Right renal cortex interstitium (tissue), 3 donors: ENCODE measurements around the gene DDX54. TPM values are rescaled to one million over a fixed set of nuclear protein-coding genes. Genes with fewer than 3 reads are reported as not detected.
"Not testable (repeated sequence)": the region's sequence is repeated elsewhere in the genome, so short reads cannot be mapped to it uniquely, and the experiment has no call there.

ENCODE experiments used
- DNase-seq, 3 donors: peaks; one replicate each; pipeline ENCODE4 v3.0.0-alpha.2; 2013; ENCODE audit warnings: low read depth in 3 of 3, low spot score in 2 of 3
- polyA plus RNA-seq, 3 donors: library from polyadenylated mRNA; unstranded; fragments of 120-200 nt; gene quantifications; one replicate each; pipeline ENCODE4 v1.2.1, GENCODE V29; 2013; ENCODE audit not compliant: insufficient read length in 3 of 3

DDX54 gene
- polyA plus RNA-seq, 3 donors: 62.5 to 74.2 (median 64.0) TPM

DNA sequence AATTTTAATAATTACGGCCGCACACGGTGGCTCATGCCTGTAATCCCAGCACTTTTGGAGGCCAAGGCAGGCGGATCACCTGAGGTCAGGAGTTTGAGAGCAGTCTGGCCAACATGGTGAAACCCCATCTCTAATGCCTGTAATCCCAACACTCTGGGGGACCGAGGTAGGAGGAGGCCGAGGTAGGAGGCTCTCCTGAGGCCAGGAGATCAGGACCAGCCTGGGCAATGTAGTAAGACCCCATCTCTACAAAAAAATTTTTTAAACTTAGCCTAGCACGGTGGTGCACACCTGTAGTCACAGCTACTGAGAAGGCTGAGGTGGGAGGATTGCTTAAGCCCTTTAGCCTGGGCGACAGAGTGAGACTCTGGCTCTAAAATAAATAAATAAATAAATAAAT is 41.3 kb downstream of the DDX54 start:
- no peak for DNase-seq

DNA sequence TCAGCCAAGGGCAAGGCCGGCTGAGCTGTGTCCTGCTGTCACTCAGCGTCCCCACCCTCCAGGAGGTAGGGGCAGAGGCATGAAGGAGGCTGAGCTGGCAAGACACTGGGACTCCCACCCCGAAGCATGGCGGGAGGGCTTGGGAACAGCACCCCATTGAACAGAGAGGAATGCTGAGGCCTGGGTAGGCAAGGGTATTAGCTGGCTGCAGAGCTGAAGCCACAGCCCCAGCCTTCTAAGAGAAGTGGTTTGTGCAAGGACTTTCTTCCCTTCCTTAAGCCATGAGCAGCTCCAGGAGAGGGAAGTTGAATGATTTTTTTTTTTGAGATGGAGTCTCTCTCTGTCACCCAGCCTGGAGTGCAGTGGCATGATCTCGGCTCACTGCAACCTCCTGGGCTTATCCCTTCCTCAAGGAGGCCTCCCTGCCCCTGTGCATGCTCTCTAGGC is 42.4 kb downstream of the DDX54 start:
- no peak for DNase-seq

DNA sequence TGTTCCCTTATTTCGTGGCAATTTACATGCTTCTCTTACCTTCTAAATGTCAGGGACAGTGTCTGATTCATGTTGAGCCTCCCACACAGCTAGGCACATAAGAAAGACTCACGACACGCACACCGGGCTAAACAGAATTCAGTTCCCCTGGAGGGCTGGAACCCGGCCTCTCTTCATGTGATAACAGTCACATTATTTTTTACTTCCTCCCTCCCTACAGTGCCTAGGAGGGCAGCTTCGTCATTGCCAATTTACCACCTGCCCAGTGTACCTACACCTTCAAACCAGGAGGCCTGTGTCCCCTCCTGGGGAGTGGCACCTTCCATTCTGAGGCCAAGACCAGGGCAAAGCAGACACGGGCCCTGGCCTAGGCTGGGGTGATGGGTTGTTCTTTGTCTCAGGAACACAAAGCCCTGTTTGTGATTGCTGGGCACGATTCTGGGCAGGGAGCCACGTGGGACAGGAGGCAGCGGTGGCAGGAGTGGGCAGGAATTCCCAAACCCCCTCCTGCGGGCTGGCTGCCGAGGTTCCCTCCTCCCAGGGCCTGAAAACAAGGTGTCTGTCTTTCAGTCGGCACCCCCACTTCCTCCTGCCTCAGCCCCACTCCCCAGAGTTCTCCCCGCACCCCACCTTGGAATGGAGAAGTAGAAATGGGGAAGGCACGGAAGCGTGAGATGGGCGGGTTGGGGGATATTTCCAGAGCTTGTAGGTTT is 42.9 kb downstream of the DDX54 start:
- DNase-seq: no peak

DNA sequence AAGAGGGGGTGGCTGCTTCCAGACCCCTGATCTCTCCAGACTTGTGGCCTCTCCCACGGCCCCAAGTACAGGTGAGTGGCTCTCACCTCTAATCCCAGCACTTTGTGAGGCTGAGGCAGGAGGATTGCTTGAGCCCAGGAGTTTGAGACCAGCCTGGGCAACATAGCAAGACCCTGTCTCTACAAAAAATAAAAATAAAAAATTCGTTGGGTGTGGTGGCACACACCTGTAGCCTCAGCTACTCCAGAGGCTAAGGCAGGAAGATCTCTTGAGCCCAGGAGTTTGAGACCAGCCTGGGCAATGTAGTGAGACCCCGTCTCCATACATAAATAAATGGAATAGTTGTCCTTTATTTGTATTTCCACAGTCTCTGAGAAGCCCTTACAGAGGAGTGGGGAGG is 43.6 kb downstream of the DDX54 start:
- not testable (repeated sequence) for DNase-seq

DNA sequence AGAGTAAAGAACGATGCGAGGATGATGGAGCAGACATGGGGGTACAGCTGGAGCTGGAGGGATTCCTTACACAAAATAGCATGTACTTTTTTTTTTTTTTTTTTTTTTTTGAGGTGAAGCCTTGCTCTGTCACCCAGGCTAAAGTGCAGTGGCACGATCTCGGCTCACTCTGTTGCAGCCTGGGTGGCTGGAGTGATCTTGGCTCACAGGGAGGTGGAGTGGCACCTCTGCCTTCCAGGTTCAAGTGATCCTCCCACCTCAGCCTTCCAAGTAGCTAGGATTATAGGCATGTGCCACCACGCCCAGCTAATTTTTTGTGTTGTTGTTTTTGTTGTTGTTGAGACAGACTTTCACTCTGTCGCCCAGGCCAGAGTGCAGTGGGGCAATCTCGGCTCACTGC is 44.6 kb downstream of the DDX54 start:
- no peak for DNase-seq

DNA sequence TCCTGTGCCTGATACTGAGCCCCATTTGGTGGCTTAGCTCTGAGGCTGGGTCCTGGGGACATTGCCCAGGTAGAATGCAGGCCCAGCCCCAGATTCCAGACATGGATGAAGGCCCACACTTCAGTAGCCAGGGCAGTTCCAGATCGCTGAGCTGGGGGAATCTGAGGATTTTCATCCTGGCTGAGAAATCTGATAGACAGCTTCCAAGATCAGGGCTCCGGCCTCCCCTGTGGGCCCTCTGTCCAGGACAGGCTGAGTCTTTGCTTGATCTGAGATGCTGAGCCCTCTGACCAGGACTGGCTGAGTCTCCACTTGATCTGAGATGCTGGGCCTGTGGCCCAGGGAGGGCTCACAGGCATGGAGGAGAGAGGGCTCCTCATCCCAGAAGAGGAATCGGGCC is 46.5 kb downstream of the DDX54 start:
- no peak for DNase-seq

DNA sequence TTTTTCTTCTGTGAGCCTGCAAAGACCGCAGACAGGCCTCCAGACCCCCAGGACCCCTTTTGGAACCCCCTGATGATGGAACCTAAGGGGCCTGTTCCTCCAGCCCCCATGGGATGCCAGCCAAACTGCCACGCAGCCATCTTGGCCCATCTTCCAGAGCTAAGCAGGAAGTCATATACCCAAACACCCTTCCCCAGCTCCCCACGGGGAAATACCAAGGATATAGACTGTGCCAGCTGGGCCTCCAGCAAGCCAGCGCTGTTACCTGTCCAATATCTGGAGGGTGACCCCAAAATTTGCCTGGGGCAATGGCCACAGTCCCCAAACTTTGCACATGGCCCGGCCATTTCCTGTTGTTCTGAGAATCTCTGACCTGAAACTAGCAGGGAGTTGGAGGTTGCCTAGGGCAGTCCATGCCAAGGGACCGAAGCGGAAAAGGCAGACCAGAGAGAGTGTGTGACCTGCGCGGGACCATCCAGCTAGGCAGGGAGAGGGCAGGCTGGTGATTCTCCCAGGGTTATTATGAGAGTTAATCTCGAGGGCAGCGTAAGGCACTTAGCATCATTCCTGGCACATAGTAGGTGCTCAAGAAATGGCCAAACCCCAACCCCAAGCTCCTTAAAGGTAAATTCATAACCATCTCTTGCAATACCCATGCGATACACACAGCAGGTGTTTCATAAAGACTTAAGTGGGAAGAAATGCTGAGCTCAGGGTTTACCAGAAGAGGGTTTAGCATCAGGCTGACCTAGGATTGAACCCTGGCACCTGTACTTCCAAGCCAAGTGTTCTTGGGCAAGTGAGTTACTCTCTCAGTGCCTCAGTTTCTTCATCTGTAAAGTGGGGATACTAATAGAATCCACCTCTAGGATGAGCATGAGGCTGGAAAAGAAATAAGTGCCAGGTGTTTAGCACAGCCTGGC is 47.2 kb downstream of the DDX54 start:
- DNase-seq: no peak

DNA sequence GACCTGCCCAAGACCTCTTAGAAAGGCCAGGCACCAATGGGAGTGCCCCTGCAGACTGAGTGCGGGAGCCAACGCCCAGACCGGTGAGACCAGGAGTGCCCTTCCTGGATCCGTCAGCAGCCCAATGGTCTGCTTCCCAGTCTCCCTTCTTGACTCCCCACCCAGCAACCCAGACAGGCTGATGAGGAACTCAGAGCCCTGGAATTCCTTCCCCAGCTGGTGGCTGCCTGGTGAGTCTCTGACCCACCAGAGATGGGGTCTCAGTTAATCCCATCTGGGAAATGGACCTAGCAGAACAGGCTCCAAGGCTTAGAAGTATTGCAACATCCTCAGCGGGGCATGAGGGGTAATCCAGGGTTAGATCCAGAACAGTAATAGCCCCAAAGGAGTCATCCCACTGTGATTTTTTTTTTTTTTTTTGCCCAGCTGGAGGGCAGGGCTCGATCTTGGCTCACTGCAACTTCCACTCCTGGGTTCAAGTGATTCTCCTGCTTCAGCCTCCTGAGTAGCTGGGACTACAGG is 48.2 kb downstream of the DDX54 start:
- DNase-seq: no peak

DNA sequence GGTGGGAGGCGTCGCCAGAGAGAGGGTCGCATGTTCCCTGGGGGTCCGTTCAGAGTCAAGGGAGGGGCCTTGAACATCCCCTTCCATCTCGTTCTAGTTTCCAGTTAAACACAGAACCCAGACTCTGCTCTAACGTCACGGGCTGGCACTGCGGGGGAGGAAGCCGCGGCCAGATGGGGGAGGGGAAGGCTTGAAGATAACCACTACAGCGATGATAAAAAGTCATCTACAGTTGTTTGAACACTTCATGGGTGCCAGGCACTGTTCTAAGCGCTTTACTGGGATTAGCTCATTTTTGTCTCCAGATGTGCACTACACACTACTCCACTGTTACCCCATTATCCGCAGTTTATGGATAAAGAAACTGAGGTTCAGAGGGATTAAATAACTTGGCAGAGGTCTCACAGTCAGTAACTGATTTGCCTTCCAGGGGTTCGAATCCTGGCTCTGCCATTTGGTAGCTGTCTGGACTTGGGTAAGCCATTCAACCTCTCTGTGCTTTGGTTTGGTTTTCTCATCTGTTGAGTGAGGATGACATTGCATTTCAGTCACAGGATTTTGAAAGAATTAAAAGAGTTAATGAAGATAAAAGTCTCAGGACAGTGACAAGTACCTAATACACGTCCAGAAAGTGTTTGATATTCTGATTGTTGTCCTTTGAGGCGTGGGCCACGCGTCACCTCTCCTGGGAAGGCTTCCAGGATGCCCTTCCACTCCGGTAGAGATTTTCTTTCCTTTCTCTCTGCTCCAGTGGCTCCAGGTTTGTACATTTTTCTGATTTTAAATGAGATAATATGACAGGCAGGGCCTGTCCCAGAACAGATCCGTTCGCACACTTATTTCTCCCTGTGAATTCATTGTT is 48.9 kb downstream of the DDX54 start:
- DNase-seq: no peak

DNA sequence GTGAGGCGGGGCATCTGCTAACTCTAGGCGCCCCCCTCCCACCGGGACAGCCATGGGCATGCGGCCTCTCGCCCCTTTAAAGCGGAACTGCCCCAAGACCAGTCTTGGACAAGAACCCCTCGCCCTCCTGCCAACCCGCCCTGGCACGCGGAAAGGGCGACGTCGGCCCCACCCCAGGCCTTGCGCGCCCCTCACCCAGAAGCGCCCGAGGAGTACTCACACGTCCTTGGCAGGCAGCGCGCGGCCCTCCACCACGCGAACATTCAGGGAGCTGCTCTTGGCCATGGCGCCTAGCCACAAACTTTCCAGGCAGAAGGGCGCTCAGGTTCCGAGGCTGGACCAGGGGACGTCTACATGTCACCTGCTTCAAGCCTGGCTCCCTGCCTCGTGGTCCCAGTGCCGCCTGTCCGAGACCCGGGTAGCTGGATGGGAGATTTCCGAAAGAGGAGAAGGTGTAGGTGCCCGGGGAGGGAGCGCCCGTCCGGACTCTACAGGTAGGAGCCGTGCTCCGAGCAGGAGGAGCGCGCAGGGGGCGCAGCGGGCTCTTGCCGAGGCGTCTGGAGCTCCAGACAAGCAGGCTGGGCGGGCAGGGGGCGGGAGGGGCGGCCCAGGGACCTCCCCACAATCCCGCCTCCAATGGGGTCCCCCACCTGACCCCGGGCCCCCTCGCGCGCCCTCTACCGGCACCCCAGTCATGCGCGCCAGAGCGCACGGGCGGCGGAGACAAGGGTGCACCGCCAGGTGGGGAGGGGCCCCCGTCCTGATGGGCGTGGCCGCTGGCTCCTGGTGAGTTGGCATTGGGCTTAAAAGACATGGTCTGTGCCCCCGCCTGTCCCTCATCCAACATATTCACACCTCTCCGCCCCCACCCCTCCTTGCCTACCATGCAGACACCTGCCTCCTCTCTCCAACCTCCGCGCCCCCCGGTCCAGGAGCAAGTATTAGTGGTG is 49.8 kb downstream of the DDX54 start, which contains the start of gene RASAL1:
Gene RASAL1, minus strand, starts transcription at position 584 of the 950 bp plus-strand sequence. Its CDS starts 299 bp downstream, at position 285.
- DNase-seq: no peak

DNA sequence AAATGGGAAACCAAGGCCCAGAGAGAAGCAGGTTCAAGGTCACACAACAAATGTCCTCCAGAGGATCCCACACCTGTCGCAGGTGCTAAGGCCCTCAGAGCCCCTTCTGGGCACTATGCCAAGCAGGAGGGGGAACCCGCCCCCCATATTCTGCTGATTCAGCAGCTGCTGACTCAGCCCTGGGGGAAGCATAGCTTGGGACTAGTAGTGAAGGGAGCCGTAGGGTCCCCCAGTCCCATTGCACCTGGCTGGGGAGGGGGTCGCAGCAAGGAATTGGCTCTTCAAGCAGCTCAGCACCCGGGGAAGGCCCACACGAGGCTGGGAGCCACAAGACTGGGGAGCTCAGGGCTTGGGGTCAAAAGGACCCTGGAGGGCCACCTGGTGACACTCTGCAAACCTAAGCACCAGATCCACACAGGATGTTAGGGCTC is 50.7 kb downstream of the DDX54 start:
- DNase-seq: no peak

DNA sequence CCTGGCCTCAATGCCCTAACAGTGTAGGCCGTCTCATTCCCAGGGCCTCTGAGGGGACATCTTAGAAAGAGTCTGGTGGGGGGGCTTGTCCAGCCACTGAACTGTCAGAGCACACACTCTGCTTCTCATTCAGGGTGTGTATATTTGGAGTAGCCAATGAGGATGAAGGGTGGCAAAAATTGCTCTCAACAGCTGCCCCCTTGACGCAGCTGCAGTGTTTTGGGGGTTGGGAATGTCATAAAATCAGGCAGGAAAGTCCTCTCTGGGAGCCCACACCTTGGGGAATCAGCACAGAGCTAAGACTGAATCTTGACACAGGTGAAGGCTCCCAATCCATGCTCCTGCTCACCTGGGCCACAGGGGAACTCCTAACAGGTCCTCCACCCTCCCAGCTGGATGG is 51.2 kb downstream of the DDX54 start:
- DNase-seq: no peak

DNA sequence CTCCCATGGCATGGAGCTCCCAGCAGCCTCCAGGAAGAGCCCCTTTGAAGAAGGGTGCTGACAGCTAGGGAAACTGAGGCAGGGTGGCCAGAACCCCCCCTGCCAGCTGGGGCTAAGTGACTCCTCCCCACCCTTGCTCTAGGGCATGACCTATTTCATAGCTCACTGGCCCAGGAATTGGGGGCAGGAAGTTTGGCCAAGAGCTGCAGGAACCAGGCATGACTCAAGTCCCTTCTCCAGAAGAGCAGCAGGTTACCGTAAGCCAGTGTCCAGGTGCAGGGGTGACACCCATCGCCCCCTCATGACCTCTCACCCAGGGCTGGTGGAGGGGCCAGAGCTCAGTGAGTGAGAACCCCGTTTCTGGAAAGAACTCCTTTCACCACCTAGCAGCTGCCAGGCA is 51.6 kb downstream of the DDX54 start:
- DNase-seq: no peak

DNA sequence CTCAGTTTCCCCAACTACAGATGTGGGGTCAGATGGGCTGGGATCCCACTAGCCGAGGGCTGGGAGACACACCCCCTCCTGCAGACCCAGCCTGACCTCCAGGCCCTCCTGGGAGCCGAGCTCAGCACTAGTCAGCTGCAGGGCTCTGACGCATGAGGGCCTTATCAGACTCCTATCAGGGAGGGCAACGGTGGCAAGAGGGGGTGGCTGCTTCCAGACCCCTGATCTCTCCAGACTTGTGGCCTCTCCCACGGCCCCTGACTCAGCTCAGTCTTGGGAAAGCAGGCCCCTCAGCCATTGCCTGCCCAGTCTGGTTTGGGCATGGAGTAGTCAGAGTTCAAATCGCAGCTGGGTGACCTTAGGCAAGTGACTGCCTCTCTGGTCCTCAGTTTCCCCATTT is 52.2 kb downstream of the DDX54 start:
- DNase-seq: no peak

DNA sequence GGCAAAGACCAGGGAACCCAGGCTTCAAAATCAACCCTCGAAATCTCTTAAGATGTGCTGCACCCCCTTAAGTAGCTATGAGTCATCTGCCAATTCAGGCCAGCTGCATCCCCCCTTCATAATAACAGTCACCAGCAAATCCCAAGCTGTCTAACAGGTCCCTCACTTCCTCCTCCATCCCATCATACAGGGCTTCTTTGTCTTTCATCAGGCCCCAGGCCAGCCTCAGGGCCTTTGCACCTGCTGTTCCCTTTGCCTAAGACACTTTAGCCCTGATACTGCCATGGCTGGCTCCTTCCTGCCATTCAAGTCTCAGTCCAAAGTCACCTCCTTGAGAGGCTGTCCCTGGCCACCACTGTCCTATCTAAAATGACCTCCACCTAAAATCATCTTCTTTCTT is 53.7 kb downstream of the DDX54 start:
- DNase-seq: no peak

DNA sequence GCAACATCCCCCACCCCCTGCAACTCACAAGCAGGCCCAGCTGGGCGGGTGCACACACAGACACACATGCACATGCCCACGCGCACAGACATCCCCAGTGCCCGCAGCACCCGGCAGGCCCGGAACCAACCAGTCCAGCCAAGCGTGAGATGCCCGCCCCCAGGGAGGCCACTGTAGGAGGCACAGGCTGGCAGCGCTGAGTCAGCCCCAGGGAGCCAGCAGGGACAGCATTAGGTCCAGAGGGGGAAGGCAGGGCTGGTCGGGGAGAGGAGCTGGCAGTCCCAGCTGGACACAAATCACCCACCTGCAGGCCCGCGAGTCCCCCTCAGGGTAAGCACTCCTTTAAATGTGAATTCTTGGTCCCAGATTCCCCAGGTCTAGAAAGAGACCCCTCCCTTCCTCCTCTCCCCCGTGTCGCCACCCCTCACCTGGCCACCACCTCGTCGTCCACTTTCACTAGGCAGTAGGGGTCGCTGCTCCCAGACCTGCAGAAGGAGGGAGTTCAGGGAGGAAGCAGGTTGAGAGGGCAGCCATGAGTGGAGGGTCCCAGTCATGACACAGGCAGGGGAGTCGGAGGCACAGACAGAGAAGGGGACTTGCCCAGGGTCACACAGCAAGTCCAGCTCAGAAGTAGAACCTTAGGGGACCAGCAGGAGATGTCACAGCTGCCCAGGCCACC is 54.7 kb downstream of the DDX54 start:
- no peak for DNase-seq

DNA sequence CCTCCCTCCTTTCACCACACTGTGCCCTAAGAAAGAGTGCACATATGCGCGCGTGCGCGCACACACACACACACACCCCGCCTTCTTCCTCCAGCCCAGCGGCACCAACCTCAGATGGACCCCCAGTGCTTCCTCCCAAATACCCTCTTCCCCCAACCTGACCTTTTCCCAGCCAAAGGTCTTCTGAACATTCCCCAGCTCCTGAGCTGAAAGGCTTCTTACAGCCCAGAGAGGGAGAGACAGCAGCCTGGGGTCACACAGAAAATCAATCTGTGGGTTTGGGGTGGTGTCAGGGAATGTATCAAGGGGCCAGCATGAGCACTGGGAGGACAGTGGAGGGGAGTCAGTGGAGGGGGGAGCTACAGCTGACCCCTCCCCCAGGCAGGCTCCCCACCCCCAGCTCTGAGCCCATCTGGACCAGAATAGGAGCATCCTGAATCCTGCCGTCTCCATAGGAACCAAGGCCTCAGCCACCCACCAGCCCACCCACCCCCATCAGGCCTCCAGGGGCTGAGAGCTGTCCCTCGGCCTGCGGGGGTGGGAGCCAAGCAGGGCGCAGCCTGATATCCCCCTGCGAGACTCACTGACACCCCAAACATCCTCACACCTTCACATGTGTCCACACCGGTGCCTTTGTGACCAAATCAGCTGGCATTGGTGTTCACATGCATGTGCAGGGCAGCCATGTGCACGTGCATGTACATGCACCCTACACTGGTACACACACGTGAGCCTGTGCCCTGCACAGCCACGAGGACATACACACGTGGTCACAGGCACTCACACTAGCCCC is 55.4 kb downstream of the DDX54 start:
- no peak for DNase-seq
